HepG2 (cell line): ENCODE measurements around the gene NCBP1. TPM values are rescaled to one million over a fixed set of nuclear protein-coding genes. Genes with fewer than 3 reads are reported as not detected.

Experiments
- KIAA2018 ChIP-seq: sonication (generic); formaldehyde crosslinking; IDR thresholded peaks from 2 replicates; pipeline ENCODE4 v1.5.0; 2020; ENCODE audit warnings: mild to moderate bottlenecking, missing genetic modification reagents, borderline replicate concordance
- KLF12 ChIP-seq: sonication (generic); formaldehyde crosslinking; IDR thresholded peaks from 2 replicates; pipeline ENCODE4 v1.4.0; 2020; ENCODE audit warnings: missing genetic modification reagents, borderline replicate concordance
- MAFK ChIP-seq, 2 experiments: IDR thresholded peaks in 1 of 2; conservative IDR thresholded peaks in 1 of 2; 2 replicates each; pipeline ENCODE4 v1.6.1; 2011; ENCODE audit warnings: improper control_type of control experiment in 2 of 2, low read length in 2 of 2
- MXD1 ChIP-seq: sonication (generic); formaldehyde crosslinking; IDR thresholded peaks from 2 replicates; pipeline ENCODE4 v1.4.0; 2020; ENCODE audit warnings: mild to moderate bottlenecking, missing genetic modification reagents
- ZNF18 ChIP-seq: sonication (generic); formaldehyde crosslinking; IDR thresholded peaks from 2 replicates; pipeline ENCODE4 v1.8.0; 2022; ENCODE audit warnings: mild to moderate bottlenecking, missing genetic modification reagents; ENCODE audit not compliant: insufficient replicate concordance
- ZNF280B ChIP-seq: sonication (generic); formaldehyde crosslinking; IDR thresholded peaks from 2 replicates; pipeline ENCODE4 v1.5.0; 2020; ENCODE audit warnings: missing genetic modification reagents, mild to moderate bottlenecking, borderline replicate concordance
- ZNF317 ChIP-seq: sonication (generic); formaldehyde crosslinking; IDR thresholded peaks from 2 replicates; pipeline ENCODE4 v1.5.0; 2020; ENCODE audit warnings: mild to moderate bottlenecking, missing genetic modification reagents
- ZNF354B ChIP-seq: sonication (generic); formaldehyde crosslinking; IDR thresholded peaks from 2 replicates; pipeline ENCODE4 v1.8.0; 2022; ENCODE audit warnings: mild to moderate bottlenecking, missing genetic modification reagents
- polyA plus RNA-seq, 8 experiments: library from polyadenylated mRNA; depleted of rRNA in 3 of 8; stranded (reverse) in 7 of 8; unstranded in 1 of 8; fragments of >200 nt; fragmentation: Illumina TruSeq in 4 of 8; extraction: Trizol in 4 of 8; gene quantifications; 2 replicates each; pipeline versions ENCODE4 v1.2.1 to v1.2.3, GENCODE V29; 2011 to 2016; ENCODE audit warnings: low read depth in 4 of 8, missing spikeins in 1 of 8, mixed read lengths in 1 of 8; ENCODE audit not compliant: insufficient read depth in 1 of 8
- total RNA-seq, 5 experiments: library from RNA; depleted of rRNA; stranded (reverse); fragments of >200 nt; fragmentation: Illumina TruSeq; extraction: Trizol; gene quantifications; 2 replicates each; pipeline ENCODE4 v1.2.3, GENCODE V29; 2016; ENCODE audit warnings: low read depth in 1 of 5

Gene NCBP1
- total and polyA plus RNA-seq, 2 of the 13 experiments (the other 11 are each of a cell fraction or from before 2014, with no cell fraction given), result 13.3 to 40.2 TPM

- TF ChIP-seq KIAA2018 (CRISPR knock-in tag) (no peak), MAFK (conservative IDR thresholded peaks at IDR 0.05 in 1 of 2, IDR thresholded peaks at IDR 0.05 in 1 of 2; ENCODE audit: low read length in 2 of 2) (no peak), MXD1 (CRISPR knock-in tag) (peak; percentile 90), ZNF354B (CRISPR knock-in tag) (no peak), KLF12 (no peak), ZNF280B (CRISPR knock-in tag) (0 out of 2 replicates have a peak, but pooled peaks have one; percentile 66), ZNF317 (CRISPR knock-in tag) (no peak), ZNF18 (CRISPR knock-in tag) (peak; percentile 75)
Measured at GRCh38 chr9:97696803-97697601, 63.4 kb downstream of the NCBP1 start, which contains the start of gene XPA (continued).
